Measurements from ENCODE around the gene BLNK.

GRCh38 chr10:96254976-96255375, 16.4 kb downstream of the BLNK start:
- TF ChIP-seq POLR2A (IDR thresholded peaks at IDR 0.05) (no peak), CTCF (IDR thresholded peaks at IDR 0.05) (no peak)

All from esophagus squamous epithelium (tissue), 4 donors.